HCT116 (cell line): ENCODE measurements around the gene ODAPH. TPM values are rescaled to one million over a fixed set of nuclear protein-coding genes. Genes with fewer than 3 reads are reported as not detected.

Source experiments
- ATAC-seq: fragments of 200-7000 bp; cut with Tn5 transposase; 2 replicates; pipeline ENCODE4 v1.9.1; 2020; ENCODE audit warnings: mild to moderate bottlenecking, moderate library complexity
- BruUV-seq: library from RNA; stranded (reverse); fragments of 400-500 nt; replicated peaks from 2 replicates; lab custom pipeline; 2021; lab: Mats Ljungman, UMichigan
- CTCF ChIA-PET: fragments of 300-600 bp; sonication (Branson Sonifier 250); formaldehyde crosslinking; loops from one replicate; lab custom pipeline; 2021; ENCODE audit warnings: antibody characterized with exemption; lab: Charles Lee
- POLR2A ChIA-PET: fragments of 300-600, 350-600 bp; sonication (Branson Sonifier 250); formaldehyde crosslinking; loops from one replicate; lab custom pipeline; 2021; ENCODE audit warnings: antibody characterized with exemption; lab: Charles Lee
- RAD21 ChIA-PET, 2 experiments: fragments of 300-600 bp; sonication (Branson Sonifier 250); formaldehyde crosslinking; loops; one replicate each; lab custom pipeline; 2023; ENCODE audit warnings: low total read pairs in 2 of 2; ENCODE audit not compliant: uncharacterized antibody in 2 of 2, unreplicated experiment in 2 of 2, low non-redundant PET in 1 of 2; lab: Charles Lee
- DNase-seq: peaks from one replicate; pipeline ENCODE4 v3.0.0-alpha.2; 2010; ENCODE audit warnings: low read depth, low spot score
- H2AFZ ChIP-seq: fragments of 200-600 bp; shearing (Covaris generic), sonication (generic); 2 replicates; pipeline ENCODE4 v1.6.1; 2017; ENCODE audit warnings: low read depth, mixed run types, mixed read lengths, antibody characterized with exemption, low read length; ENCODE audit not compliant: poor library complexity, severe bottlenecking
- H3K27ac ChIP-seq: 2 replicates; pipeline ENCODE4 v1.5.1; 2012; ENCODE audit warnings: low read depth, low read length
- H3K27me3 ChIP-seq: fragments of 200-600 bp; sonication (generic); 2 replicates; pipeline ENCODE4 v1.6.1; 2016; ENCODE audit warnings: mixed run types, low read length, mixed read lengths; ENCODE audit not compliant: insufficient read depth
- H3K36me3 ChIP-seq, 2 experiments: fragments of 200-500 bp in 1 of 2; fragments of 200-600 bp in 1 of 2; sonication (Bioruptor generic) in 1 of 2; sonication (generic) in 1 of 2; 2 replicates each; pipeline versions ENCODE4 v1.5.1 to v1.6.1; 2014 to 2016; ENCODE audit warnings: low read length in 2 of 2, inconsistent platforms in 1 of 2, mixed read lengths in 1 of 2, mixed run types in 1 of 2; ENCODE audit not compliant: insufficient read depth in 2 of 2, control insufficient read depth in 1 of 2
- H3K4me1 ChIP-seq, 2 experiments: fragments of 200-600 bp in 1 of 2; sonication (generic) in 1 of 2; 2 replicates each; pipeline versions ENCODE4 v1.5.1 to v1.6.1; 2012 to 2017; ENCODE audit warnings: low read length in 2 of 2, inconsistent platforms in 1 of 2, mild to moderate bottlenecking in 1 of 2, mixed read lengths in 1 of 2, mixed run types in 1 of 2, moderate library complexity in 1 of 2; ENCODE audit not compliant: insufficient read depth in 2 of 2, control insufficient read depth in 1 of 2
- H3K4me2 ChIP-seq: fragments of 200-600 bp; sonication (generic); 2 replicates; pipeline ENCODE4 v1.6.1; 2017; ENCODE audit warnings: mixed run types, low read length, mixed read lengths
- H3K4me3 ChIP-seq, 2 experiments: fragments of 200-600 bp in 1 of 2; sonication (generic) in 1 of 2; replicated peaks in 1 of 2; 2 replicates each; pipeline ENCODE4 v1.5.1; 2011 to 2016; ENCODE audit warnings: low read length in 2 of 2, control low read depth in 1 of 2, low read depth in 1 of 2, mild to moderate bottlenecking in 1 of 2, mixed read lengths in 1 of 2, mixed run types in 1 of 2
- H3K79me2 ChIP-seq: fragments of 200-600 bp; sonication (generic); 2 replicates; pipeline ENCODE4 v1.6.1; 2017; ENCODE audit warnings: mild to moderate bottlenecking, mixed run types, low read length, moderate library complexity, mixed read lengths; ENCODE audit not compliant: insufficient read depth
- H3K9ac ChIP-seq: fragments of 200-600 bp; sonication (generic); 2 replicates; pipeline ENCODE4 v1.6.1; 2016; ENCODE audit warnings: low read length, mixed read lengths
- H3K9me2 ChIP-seq: fragments of 200-600 bp; sonication (generic), shearing (Covaris generic); 2 replicates; pipeline ENCODE4 v1.6.1; 2017; ENCODE audit warnings: mixed run types, mild to moderate bottlenecking, moderate library complexity; ENCODE audit not compliant: insufficient read depth
- H3K9me3 ChIP-seq, 2 experiments: fragments of 200-500 bp in 1 of 2; fragments of 200-600 bp in 1 of 2; sonication (Bioruptor generic) in 1 of 2; sonication (generic) in 1 of 2; 2 replicates each; pipeline ENCODE4 v1.6.1; 2014 to 2017; ENCODE audit warnings: low read length in 2 of 2, mixed read lengths in 2 of 2, inconsistent platforms in 1 of 2, low read depth in 1 of 2, mild to moderate bottlenecking in 1 of 2, mixed run types in 1 of 2, moderate library complexity in 1 of 2; ENCODE audit not compliant: control insufficient read depth in 1 of 2, insufficient read depth in 1 of 2
- H4K20me1 ChIP-seq: fragments of 200-600 bp; sonication (generic), shearing (Covaris generic); 2 replicates; pipeline ENCODE4 v1.6.1; 2017; ENCODE audit warnings: mixed run types, mild to moderate bottlenecking, moderate library complexity; ENCODE audit not compliant: insufficient read depth
- CBX3 ChIP-seq: IDR thresholded peaks from 2 replicates; pipeline ENCODE4 v1.6.1; 2012; ENCODE audit warnings: low read depth
- EGR1 ChIP-seq: IDR thresholded peaks from 2 replicates; pipeline ENCODE4 v1.6.1; 2012; ENCODE audit warnings: low read depth
- ELF1 ChIP-seq: IDR thresholded peaks from 2 replicates; pipeline ENCODE4 v1.6.1; 2012; ENCODE audit warnings: low read depth, borderline replicate concordance
- EZH2 ChIP-seq: fragments of 200-600 bp; sonication (generic); IDR thresholded peaks from 2 replicates; pipeline ENCODE4 v1.6.1; 2017; ENCODE audit warnings: antibody characterized with exemption, mixed run types
- EZH2phosphoT487 ChIP-seq: fragments of 200-600 bp; IDR thresholded peaks from 2 replicates; pipeline ENCODE4 v1.6.1; 2018; ENCODE audit warnings: antibody characterized with exemption, borderline replicate concordance
- POLR2A ChIP-seq: IDR thresholded peaks from 2 replicates; pipeline ENCODE4 v1.7.0; 2011; ENCODE audit warnings: borderline replicate concordance; ENCODE audit not compliant: insufficient read depth, insufficient read length; ENCODE audit errors: extremely low read depth
- POLR2AphosphoS5 ChIP-seq: IDR thresholded peaks from 2 replicates; pipeline ENCODE4 v1.6.1; 2011; ENCODE audit warnings: mild to moderate bottlenecking, low read depth, low read length, moderate library complexity
- RAD21 ChIP-seq: IDR thresholded peaks from 2 replicates; pipeline ENCODE4 v1.6.1; 2012; ENCODE audit warnings: low read depth, mild to moderate bottlenecking
- SIN3A ChIP-seq: IDR thresholded peaks from 2 replicates; pipeline ENCODE4 v1.6.1; 2012; ENCODE audit warnings: low read depth
- SP1 ChIP-seq: IDR thresholded peaks from 2 replicates; pipeline ENCODE4 v1.6.1; 2012; ENCODE audit warnings: low read depth
- SRF ChIP-seq: IDR thresholded peaks from 2 replicates; pipeline ENCODE4 v1.6.1; 2012; ENCODE audit warnings: low read depth
- TCF7L2 ChIP-seq: IDR thresholded peaks from 2 replicates; pipeline ENCODE4 v1.7.0; 2011; ENCODE audit warnings: borderline replicate concordance, inconsistent platforms; ENCODE audit not compliant: insufficient read depth, insufficient read length; ENCODE audit errors: extremely low read depth
- YY1 ChIP-seq: IDR thresholded peaks from 2 replicates; pipeline ENCODE4 v1.6.1; 2011; ENCODE audit warnings: low read length, low read depth, moderate library complexity, mild to moderate bottlenecking; ENCODE audit not compliant: insufficient replicate concordance; ENCODE audit errors: extremely low read depth
- ZFX ChIP-seq: fragments of 450-650 bp; IDR thresholded peaks from 2 replicates; pipeline ENCODE4 v1.6.1; 2017
- ZNF274 ChIP-seq: fragments of 200-500 bp; sonication (Bioruptor generic); IDR thresholded peaks from 2 replicates; pipeline ENCODE4 v1.6.1; 2014; ENCODE audit warnings: mild to moderate bottlenecking, low read depth, low read length, inconsistent platforms
- intact Hi-C: fragments of 100-400 bp; cut with micrococcal nuclease; formaldehyde crosslinking; loops from 2 replicates; pipeline ENCODE4 v1.10.0; 2022
- total RNA-seq: library from RNA; stranded (reverse); gene quantifications from one replicate; pipeline ENCODE4 v1.2.1, GENCODE V29; 2021; ENCODE audit not compliant: unreplicated experiment
- TF ChIP-seq, protein P1 (sequence below): IDR thresholded peaks from 2 replicates; pipeline ENCODE4 v1.6.1; 2012
- TF ChIP-seq, protein P2 (sequence below): IDR thresholded peaks from 2 replicates; pipeline ENCODE4 v1.6.1; 2012; ENCODE audit warnings: low read depth
- TF ChIP-seq, protein P3 (sequence below): IDR thresholded peaks from 2 replicates; pipeline ENCODE4 v1.6.1; 2011; ENCODE audit warnings: mild to moderate bottlenecking, low read length, moderate library complexity; ENCODE audit not compliant: insufficient replicate concordance; ENCODE audit errors: extremely low read depth
- TF ChIP-seq, protein P4 (sequence below), 3 experiments: fragments of 200-600 bp in 1 of 3; sonication (generic) in 1 of 3; IDR thresholded peaks in 2 of 3; conservative IDR thresholded peaks in 1 of 3; 2 replicates each; pipeline ENCODE4 v1.5.1; 2012 to 2017; ENCODE audit warnings: low read depth in 2 of 3, low read length in 2 of 3, antibody characterized with exemption in 1 of 3, borderline replicate concordance in 1 of 3, control low read depth in 1 of 3, mild to moderate bottlenecking in 1 of 3, mixed read lengths in 1 of 3, mixed run types in 1 of 3, moderate library complexity in 1 of 3; ENCODE audit not compliant: insufficient read depth in 1 of 3
- TF ChIP-seq, protein P5 (sequence below): IDR thresholded peaks from 2 replicates; pipeline ENCODE4 v1.6.1; 2012

Gene ODAPH
- total RNA-seq, 1 experiment from 2014 or later: not detected

DNA sequence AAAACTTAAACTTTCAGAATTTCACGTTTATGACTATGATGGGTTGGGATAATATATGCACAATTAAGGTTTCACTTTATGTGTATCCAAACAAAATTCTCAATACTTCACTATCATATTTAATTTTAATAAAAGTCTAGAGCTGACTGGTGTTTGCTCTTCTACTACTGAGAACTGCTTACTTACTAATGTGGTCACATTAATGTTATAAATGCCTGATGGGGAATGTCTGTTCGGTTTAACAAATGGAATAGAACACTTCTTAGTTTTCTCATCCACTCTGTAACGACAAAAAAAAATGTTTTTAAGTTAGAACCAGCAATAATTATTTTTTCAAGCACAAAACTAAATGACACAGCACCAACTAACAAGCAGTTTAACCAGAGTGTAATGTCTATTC, 40.2 kb downstream of the ODAPH start:
- no peaks in the 10 kb centered on the region for H3K9me3 ChIP-seq
- intact Hi-C loops: no loop called here
- no peaks in the 10 kb centered on the region for H3K27me3 ChIP-seq
- ChIA-PET RAD21 (no interaction called here), POLR2A (no interaction called here), CTCF (no interaction called here)
- H3K4me1 ChIP-seq: no peaks in the 10 kb centered on the region
- DNase-seq (no peak), ATAC-seq (no peak)
- H2AFZ ChIP-seq: no peak overlapping the region
- TF ChIP-seq, protein P1, sequence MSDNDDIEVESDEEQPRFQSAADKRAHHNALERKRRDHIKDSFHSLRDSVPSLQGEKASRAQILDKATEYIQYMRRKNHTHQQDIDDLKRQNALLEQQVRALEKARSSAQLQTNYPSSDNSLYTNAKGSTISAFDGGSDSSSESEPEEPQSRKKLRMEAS: no peak
- TF ChIP-seq RAD21 (no peak), SRF (no peak), POLR2AphosphoS5 (no peak), EGR1 (no peak), CBX3 (no peak), POLR2A (no peak), EZH2 (no peak), SIN3A (no peak), ZFX (no peak), ZNF274 (no peak), TCF7L2 (no peak), EZH2phosphoT487 (no peak), YY1 (no peak), SP1 (no peak), ELF1 (no peak)
- TF ChIP-seq, protein P2, sequence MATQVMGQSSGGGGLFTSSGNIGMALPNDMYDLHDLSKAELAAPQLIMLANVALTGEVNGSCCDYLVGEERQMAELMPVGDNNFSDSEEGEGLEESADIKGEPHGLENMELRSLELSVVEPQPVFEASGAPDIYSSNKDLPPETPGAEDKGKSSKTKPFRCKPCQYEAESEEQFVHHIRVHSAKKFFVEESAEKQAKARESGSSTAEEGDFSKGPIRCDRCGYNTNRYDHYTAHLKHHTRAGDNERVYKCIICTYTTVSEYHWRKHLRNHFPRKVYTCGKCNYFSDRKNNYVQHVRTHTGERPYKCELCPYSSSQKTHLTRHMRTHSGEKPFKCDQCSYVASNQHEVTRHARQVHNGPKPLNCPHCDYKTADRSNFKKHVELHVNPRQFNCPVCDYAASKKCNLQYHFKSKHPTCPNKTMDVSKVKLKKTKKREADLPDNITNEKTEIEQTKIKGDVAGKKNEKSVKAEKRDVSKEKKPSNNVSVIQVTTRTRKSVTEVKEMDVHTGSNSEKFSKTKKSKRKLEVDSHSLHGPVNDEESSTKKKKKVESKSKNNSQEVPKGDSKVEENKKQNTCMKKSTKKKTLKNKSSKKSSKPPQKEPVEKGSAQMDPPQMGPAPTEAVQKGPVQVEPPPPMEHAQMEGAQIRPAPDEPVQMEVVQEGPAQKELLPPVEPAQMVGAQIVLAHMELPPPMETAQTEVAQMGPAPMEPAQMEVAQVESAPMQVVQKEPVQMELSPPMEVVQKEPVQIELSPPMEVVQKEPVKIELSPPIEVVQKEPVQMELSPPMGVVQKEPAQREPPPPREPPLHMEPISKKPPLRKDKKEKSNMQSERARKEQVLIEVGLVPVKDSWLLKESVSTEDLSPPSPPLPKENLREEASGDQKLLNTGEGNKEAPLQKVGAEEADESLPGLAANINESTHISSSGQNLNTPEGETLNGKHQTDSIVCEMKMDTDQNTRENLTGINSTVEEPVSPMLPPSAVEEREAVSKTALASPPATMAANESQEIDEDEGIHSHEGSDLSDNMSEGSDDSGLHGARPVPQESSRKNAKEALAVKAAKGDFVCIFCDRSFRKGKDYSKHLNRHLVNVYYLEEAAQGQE: no peak
- TF ChIP-seq, protein P3, sequence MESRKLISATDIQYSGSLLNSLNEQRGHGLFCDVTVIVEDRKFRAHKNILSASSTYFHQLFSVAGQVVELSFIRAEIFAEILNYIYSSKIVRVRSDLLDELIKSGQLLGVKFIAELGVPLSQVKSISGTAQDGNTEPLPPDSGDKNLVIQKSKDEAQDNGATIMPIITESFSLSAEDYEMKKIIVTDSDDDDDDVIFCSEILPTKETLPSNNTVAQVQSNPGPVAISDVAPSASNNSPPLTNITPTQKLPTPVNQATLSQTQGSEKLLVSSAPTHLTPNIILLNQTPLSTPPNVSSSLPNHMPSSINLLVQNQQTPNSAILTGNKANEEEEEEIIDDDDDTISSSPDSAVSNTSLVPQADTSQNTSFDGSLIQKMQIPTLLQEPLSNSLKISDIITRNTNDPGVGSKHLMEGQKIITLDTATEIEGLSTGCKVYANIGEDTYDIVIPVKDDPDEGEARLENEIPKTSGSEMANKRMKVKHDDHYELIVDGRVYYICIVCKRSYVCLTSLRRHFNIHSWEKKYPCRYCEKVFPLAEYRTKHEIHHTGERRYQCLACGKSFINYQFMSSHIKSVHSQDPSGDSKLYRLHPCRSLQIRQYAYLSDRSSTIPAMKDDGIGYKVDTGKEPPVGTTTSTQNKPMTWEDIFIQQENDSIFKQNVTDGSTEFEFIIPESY: no peak
- TF ChIP-seq, protein P4, sequence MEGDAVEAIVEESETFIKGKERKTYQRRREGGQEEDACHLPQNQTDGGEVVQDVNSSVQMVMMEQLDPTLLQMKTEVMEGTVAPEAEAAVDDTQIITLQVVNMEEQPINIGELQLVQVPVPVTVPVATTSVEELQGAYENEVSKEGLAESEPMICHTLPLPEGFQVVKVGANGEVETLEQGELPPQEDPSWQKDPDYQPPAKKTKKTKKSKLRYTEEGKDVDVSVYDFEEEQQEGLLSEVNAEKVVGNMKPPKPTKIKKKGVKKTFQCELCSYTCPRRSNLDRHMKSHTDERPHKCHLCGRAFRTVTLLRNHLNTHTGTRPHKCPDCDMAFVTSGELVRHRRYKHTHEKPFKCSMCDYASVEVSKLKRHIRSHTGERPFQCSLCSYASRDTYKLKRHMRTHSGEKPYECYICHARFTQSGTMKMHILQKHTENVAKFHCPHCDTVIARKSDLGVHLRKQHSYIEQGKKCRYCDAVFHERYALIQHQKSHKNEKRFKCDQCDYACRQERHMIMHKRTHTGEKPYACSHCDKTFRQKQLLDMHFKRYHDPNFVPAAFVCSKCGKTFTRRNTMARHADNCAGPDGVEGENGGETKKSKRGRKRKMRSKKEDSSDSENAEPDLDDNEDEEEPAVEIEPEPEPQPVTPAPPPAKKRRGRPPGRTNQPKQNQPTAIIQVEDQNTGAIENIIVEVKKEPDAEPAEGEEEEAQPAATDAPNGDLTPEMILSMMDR (IDR thresholded peaks at IDR 0.05 in 2 of 3, conservative IDR thresholded peaks at IDR 0.05 in 1 of 3; ENCODE audit: borderline replicate concordance in 1 of 3, insufficient read depth in 1 of 3, low read depth in 2 of 3, low read length in 2 of 3): no peak
- TF ChIP-seq, protein P5, sequence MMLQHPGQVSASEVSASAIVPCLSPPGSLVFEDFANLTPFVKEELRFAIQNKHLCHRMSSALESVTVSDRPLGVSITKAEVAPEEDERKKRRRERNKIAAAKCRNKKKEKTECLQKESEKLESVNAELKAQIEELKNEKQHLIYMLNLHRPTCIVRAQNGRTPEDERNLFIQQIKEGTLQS: no peak
- no peaks in the 10 kb centered on the region for H4K20me1 ChIP-seq
- H3K27ac ChIP-seq: no peak overlapping the region
- H3K9me2 ChIP-seq: no peaks in the 10 kb centered on the region; the same call in 1 of the 2 replicates
- H3K9ac ChIP-seq: no peak overlapping the region
- H3K4me2 ChIP-seq: no peak overlapping the region
- H3K36me3 ChIP-seq: no peaks in the 10 kb centered on the region
- H3K79me2 ChIP-seq: no peaks in the 10 kb centered on the region
- no peak overlapping the region for H3K4me3 ChIP-seq
- BruUV-seq: no TSS peak
